HTR-8/SVneo (cell line): ENCODE measurements around the gene BCR.

ENCODE experiments used
- DNase-seq: peaks from one replicate; pipeline ENCODE4 v3.0.0; 2011; ENCODE audit warnings: low spot score, mixed read lengths; ENCODE audit not compliant: insufficient read length
- FAIRE-seq: peaks from 2 replicates; lab custom pipeline; 2011; peaks lifted over from hg19 to GRCh38; lab: Jason Lieb, UNC

The BCR gene

DNA sequence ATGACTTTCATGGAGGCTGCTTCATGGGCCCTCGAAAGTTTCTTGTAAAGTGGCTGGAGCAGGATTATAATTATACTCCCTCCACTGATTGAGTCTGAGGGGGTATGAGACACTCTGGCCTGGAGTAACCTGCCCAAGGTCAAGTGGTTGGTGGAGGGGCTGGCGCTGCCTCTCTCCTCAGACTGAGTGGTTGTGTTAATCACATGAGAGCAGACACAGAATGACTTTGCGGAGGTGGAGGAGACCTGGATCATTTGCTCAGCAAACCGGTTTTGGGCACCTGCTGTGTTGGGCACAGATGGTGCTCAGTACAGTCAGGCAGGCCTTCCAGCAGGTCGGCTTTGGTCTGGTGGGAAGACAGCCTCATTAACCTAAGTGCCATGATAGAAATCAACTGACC lies 11.8 kb downstream of the BCR start:
- no peak for FAIRE-seq
- no peak for DNase-seq

DNA sequence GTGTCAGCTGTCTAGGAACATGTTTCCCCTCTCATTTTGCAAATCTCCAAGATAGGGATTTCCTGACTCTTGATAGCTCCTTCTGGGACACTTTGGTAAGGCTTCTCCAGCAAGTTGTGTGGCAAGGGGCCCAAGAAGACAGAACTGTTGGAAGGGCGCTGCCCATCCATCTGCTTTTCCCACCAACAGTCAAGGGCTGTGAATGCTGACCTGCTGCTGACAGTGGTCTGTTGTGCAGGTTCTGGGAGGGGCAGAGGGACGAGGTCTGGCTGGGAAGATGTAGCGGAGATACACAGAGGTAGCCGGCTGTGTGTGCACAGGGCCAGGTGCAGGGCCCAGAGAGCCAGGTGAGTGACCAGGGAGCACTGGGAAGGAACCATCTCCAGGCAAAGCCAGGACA lies 12.2 kb downstream of the BCR start:
- FAIRE-seq: no peak
- no peak for DNase-seq

DNA sequence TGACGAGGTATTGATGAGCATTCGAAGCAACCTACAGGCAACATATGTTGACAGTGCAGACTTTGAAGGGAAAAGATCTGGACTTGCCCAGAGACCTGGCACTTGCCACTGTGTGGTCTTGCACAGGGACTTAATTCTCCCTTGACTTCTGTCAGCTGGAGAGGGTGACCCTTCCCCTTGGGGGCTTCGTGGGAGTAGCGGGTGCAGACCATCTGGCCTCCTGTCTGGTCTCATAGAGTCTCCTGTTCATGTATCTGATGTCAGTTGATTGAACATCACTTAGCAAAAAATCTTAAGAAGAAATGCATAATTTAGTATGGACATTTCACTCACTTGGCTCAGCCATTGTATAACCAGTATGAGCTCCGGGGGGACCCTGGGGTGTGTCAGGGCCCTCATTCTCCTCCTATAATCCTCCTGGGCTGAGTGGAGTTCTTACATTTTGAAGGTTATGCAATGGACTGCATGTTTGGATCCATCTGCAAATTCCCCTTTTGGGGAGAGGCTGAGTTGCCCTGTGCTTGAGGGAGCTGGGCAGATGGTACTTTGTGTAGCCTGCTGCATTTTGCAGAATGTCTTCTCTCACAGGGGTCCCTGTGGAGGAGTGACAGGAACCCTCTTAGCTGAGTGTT lies 13.0 kb downstream of the BCR start:
- FAIRE-seq (no peak), DNase-seq (no peak)

DNA sequence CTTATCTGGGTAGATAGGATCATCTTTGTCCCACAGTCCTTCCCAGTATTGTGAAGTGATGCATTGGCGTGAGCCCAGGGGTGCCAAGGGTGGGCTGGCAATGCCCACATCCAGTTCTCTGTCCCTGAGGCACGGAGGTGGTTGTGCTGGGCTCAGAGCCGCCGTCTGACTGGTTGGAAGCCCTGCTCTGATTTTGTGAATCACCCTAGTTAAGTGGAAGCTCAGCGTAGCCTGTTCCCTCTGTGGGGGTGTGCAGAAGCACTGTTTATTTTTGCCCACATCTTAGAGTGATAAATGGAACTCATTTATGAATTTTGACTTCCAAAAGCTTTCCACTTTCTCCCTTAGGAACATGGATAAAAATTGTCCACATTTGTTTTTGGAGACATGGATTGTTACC lies 13.6 kb downstream of the BCR start:
- FAIRE-seq (no peak), DNase-seq (no peak)

DNA sequence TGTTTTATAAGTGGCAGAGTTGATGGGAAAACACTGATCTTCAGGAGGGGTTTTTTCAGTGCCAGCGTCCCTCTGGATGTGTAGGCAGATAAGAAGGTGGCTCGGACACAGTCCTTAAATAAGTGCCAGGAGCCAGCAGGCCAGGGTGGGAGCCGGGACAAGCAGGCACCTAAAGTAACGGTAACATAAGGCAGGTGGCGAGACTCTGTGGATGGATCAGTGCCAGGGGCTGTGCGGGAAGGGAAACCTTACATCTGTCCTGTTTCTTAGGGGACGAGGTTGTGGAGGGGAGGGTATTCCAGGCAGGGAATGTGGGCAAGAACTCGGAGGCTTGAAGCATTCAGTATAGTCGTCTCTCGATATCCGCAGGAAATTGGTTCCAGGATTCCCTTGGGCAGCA lies 15.9 kb downstream of the BCR start:
- DNase-seq: no peak
- FAIRE-seq: no peak

DNA sequence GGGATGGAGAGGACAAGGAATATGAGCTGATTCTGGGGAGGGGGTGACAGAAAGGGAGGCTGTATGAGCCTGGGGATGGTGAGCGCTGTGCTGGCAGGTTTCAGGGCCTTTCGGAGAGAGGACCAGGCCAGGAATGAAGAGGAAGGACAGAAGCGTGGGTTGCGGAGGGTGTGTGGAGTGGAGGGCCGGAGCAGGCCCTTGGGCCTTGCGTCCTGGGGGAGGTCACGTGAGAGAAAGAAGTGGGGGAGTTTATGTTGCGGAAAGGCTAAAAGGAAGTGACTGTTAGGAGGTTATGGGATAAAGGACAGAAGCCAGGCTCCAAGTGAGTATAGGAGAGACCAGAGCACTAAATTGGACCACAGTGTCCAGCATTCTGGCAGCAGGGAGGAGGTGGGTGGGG lies 17.5 kb downstream of the BCR start:
- FAIRE-seq: no peak
- DNase-seq: no peak

DNA sequence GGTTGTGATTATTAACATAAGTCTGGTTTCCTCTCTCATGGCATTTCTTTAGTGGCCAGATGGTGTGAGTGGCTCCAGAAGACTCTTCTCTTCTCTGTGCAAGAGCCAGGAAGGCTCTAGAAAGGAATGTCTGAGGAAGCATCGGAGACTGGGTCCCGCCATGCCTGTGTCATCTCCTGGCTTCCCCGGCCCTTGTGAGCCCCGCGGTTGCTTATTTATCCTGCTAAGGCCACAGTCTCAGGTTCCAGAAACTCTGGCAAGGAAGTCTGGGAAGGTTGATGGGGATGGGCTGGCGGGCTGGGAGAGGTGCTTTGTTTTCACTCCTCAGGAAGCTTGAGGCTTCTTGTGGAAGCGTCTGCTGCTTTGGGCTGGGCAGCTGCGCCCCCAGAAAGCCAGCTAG lies 18.9 kb downstream of the BCR start:
- FAIRE-seq (no peak), DNase-seq (no peak)

DNA sequence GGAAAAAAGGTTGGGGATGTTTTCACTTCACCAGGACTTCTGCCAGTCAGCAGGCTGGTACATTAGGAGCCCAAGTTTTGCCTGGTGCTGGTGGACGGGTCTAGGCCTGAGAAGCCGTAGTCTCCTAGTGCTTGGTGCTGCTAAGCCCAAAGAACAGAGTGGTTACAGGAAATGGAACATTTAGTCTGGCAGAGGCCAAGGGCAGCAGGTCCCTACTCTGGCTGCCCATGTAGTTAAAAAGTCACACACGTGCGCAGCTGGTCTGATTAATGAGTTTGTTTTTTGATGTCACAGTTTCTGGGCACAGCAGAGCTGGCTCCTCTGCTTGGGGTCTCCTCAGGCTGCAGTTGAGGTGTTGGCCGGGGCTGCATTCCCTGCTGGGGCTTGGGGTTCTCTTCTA lies 20.6 kb downstream of the BCR start:
- no peak for FAIRE-seq
- DNase-seq: no peak

DNA sequence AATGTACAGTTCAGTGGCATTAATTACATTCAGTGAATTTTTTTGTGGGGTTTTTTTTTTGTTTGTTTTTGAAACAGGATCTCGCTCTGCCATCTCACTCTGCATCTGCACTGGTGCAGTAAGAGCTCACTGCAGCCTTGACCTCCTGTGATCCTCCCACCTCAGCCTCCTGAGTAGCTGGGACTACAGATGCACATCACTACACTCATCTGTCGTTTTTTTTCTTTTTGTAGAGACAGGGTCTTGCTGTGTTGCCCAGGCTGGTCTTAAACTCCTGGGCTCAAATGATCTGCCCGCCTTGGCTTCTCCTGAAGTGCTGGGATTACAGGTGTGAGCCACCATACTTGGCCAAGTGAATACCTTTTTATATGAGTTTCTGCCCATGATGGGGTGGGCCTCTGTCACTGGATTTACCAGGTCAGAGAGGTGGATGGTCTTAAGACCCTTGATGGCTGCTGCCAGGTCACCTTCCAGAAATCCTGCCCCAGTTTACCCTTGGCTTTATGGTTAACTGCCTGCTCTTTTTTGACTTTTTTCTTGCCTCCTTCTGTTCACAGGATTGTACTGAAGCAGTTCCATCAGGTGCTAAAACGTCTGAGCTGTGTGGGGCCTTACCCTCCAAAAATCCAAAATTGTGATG lies 22.6 kb downstream of the BCR start:
- DNase-seq (no peak), FAIRE-seq (no peak)

DNA sequence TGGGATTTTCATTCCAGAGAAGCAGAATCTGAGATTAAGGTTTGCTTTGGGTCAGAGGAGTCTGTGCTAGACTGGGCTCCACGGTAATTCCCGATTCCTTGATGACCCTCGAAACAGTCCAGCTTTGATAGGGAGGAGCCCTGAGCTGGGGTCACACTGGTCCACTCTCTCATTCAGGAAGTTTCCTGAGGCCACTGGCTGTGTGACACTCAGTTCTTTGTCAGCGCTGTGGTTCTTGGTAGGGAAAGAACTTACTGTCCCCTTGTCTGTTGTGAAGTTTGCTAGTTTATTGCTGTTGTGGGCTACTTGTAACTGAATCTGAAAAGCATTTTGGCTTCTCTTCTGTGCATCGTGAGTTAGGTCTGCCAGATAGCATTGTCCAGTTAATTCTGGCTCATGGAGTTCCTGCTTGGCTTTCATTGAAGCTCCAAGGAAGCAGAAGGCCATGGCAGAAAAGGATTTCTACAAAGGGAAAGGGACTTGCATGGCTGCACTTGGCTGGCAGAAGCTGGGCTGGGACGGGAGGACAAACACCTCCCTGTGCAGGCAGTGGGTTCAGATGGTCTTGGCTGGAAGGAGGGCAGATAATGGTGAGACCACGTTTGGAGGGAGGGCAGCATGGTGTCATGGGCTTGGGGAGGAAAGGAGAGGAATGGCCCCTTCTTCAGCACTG lies 23.3 kb downstream of the BCR start:
- FAIRE-seq (no peak), DNase-seq (no peak)

DNA sequence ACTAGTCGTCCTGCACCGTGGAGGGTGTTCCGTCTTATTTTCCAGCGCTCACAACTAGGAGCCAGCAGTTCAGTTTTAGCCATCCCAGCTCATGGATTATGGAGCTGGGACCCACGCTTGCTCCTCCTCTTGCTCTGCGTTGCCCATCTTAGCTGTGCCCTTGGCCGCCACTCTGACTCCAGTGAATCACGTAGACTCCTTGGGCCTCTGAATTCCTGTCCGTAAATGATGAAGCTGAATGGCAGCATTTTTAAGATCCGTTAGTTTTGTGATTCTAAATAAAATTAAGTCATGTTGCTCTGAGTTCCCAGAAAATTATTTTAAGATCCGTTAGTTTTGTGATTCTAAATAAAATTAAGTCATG lies 23.8 kb downstream of the BCR start:
- DNase-seq (no peak), FAIRE-seq (no peak)

DNA sequence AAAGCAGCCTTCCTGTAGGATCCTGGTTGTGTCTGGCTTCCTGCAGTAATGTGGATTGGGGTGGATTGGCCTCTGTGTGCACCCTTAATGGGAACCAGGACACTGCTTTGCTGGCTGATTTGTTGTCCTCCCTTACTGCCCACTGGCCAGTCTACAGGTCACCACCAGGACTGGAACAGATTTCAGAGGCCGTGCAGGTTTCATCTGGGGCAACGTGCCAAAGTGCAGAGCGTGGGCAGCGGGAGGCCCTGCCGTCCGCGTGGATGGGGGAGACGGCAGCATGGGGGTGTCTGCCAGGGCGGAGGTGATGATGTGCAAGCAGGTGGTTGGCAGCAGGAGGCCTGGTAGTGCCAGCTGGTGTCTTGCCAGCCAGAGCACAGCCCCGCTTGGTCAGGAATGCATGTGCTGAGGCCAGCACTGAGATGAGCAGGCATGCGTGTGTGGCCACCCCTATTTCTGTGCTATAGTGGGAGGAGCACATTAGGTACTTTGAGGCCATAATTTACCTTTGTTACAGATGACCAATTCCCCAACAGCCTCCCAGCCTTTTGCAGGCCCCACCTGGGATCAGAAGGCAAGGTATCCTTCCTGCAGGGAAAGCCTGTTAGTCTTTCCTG lies 24.3 kb downstream of the BCR start:
- FAIRE-seq: no peak
- no peak for DNase-seq

DNA sequence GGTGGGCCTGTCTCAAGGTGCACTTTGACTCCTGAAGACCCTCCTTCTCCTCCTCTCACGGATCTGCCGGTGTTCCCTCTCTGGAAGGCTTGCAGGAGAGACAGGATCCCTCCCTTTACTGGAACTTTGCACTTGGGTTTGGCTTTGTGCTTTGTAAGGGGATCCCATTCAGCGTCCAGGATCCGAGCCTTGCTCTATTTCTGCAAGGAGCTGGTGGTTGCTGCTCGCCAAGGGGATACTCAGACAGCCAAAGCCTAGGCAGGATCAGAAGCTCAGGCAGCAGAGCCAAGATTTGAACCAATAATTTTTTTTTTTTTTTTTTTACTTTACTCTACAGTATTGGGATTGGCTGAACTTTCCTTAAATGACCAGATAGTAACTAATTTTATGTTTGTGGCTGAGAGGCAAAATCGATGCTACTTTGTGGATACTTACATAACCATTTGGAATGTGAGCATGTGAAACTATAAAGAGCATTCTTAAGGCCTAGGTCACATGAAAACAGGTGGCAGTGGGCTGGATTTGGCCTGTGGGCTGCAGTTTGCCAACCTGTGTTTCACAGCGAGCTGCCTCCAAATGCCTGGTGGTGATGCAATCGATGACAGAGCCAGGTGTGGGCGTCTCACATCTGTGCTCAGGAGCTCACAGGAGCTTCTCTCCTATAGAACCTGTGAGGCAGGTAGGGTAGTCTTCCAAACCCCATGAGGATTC lies 25.2 kb downstream of the BCR start:
- FAIRE-seq: no peak
- no peak for DNase-seq

DNA sequence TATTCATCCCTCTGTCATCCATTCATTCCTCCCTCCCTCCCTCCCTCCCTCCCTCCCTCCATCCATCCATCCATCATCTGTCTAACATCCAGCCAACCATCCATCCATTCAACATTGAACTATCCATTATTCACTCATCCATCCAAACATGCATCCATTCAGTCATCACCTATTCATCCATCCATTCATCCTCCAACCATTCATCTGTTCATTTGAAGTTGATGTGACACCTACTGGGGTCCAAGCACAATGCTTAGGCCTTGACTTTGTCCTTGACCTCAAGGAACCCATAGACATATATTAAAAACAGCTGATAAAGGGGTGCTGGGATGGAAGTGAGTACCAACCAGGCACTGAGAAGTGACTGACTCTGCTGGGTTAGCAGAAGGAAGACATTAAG lies 26.6 kb downstream of the BCR start:
- FAIRE-seq (no peak), DNase-seq (no peak)

DNA sequence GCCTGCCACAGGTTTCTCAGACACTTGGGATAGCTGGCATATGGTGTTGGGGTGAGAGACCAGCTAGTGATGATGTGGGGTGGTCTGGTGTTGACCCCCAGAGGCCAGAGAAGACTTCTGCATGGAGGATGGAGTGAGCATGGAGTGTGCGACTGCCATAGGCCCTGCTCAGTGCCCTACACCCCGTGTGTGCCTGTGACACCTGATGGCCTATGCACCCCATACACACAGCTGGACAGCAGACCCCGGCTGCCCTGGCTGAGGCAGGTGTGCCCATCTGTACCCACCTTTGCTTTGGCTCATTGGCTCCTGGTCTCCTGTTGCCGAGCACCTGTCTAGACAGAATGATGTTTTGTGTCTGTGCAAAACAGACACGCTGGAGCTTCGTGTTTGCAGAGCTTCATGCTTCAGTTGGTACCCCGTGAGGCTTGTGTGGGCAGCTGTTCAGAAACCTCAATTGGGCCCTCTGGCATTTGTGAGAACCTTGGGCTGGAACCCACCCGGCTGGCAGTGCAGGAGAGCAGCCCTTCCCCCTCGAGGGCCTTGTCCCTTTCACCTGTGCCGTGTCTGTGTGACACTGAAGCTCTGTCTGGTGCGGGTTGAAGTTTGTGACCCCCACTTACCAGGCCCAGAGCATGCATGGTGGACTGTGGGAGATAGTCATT lies 27.6 kb downstream of the BCR start:
- FAIRE-seq: no peak

DNA sequence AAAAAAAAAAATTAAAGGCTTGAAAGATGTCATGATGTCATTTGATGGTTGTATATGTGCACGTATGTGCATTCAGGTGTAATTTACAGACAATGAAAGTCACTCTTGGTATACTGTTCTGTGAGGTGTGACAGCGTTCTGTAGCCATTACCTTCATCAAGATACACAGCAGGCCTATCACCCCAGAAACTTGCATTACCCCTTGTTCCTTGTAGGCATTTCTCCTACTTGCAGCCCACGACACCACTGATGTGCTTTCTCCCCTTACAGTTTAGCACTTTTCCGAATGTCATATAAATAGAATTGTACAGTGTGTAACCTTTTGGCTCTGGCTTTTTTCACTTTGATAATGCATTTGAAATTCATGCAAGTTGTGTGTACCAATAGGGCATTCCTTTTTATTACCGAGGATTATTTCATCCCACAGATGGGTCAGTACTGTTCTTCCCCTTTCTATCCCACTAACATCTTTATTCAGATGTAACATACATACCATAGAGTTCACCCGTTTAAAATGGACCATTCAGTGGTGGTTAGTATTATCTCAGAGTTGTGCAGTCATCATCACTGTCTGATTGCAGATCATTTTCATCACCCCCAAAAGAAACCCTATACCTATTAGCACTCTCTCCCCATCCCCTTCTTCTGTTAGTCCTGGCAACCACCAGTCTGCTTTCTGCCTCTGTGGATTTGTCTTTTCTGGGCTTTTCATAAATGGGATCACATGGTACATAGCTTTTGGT lies 30.3 kb downstream of the BCR start:
- DNase-seq (no peak), FAIRE-seq (no peak)

More for the DNA sequence above, 27.6 kb downstream of the BCR start:
- no peak for DNase-seq

DNA sequence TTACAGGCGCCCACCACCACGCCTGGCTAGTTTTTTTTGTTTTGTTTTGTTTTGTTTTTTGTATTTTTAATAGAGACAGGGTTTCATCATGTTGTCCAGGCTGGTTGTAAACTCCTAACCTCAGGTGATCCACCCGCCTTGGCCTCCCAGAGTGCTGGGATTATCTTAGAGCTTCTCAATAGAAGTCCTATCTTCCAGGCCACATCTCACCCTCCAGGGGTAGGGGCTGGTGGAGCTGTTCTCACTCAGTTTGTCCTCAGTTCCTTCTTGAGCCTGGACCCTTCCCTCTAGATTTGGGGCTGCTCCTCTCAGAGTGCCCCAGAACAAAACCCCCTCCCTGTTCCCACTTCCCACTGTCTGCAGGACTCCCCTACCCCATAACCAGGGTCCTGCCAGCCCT lies 31.3 kb downstream of the BCR start:
- FAIRE-seq (no peak), DNase-seq (no peak)

DNA sequence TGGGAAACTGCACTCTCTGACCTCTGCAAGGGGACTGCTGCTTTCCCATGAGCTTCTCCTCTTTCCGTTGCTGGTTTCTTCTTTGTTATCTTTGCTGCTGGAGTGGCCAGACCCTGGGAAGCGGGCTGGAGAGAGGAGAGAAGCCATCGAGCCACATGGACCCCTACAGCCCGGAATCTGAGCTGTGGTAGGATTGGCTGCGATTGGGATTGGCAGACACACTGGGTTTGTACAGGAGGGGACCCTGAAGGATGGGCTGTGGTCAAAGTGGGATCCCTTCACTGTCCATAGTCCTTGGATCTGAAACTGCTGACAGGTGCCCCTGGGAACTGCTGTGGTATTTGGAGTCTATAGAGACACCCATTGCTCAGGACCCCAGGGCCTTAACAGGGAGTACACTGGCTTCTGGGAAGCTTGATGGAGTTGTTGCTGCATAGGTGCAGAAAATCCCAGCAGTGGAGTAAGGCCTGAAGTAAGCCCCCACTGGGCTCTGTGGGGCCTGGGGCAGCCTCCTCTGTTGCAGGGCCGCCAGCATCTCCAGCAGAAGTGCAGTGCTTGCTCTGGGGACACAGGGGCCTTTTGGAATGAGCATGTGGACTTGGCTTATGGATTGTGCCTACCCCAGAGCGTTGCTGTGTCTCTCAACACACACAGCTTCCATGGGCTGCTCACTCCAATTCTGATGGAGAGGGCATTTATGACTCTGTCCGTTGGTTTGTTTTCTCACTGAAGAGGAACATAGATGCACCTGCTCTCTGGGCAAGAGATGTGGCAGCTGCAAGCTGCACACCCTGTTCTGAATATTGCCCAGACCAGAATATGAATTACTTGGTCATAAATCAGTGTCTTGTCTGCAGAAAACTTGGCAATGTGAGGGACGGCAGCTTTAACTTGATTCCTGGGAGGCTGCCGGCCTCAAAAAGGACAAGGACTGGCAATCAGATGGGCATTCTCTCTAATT lies 32.0 kb downstream of the BCR start:
- DNase-seq: no peak
- no peak for FAIRE-seq
